Spleen (tissue), 11 donors: ENCODE measurements around the gene LRRC4B. TPM values are rescaled to one million over a fixed set of nuclear protein-coding genes. Genes with fewer than 3 reads are reported as not detected.

ENCODE experiments used
- DNase-seq: peaks from one replicate; pipeline ENCODE4 v3.0.0-alpha.2; 2020
- H3K27ac ChIP-seq, 8 donors: fragments of 200-600 bp; sonication (generic) in 7 of 8; 1 replicate in 4 of 8; 2 replicates in 4 of 8; pipeline versions ENCODE4 v1.5.0 to v1.8.0; 2016 to 2021; ENCODE audit warnings: inconsistent platforms in 4 of 8, mild to moderate bottlenecking in 4 of 8, moderate library complexity in 1 of 8
- H3K27me3 ChIP-seq, 7 donors: fragments of 200-600 bp; sonication (generic) in 6 of 7; replicated peaks in 1 of 7; 1 replicate in 4 of 7; 2 replicates in 3 of 7; pipeline versions ENCODE4 v1.5.0 to v1.8.0; 2016 to 2021; ENCODE audit warnings: inconsistent platforms in 3 of 7, mild to moderate bottlenecking in 1 of 7
- H3K36me3 ChIP-seq, 6 donors: fragments of 200-600 bp; sonication (generic) in 5 of 6; 1 replicate in 4 of 6; 2 replicates in 2 of 6; pipeline versions ENCODE4 v1.5.0 to v1.8.0; 2016 to 2021; ENCODE audit warnings: inconsistent platforms in 2 of 6
- H3K4me1 ChIP-seq, 6 donors: fragments of 200-600 bp; sonication (generic) in 5 of 6; 1 replicate in 3 of 6; 2 replicates in 3 of 6; pipeline versions ENCODE4 v1.5.0 to v1.8.0; 2016 to 2021; ENCODE audit warnings: inconsistent platforms in 3 of 6
- H3K4me3 ChIP-seq, 8 donors: fragments of 200-600 bp; sonication (generic) in 7 of 8; 1 replicate in 4 of 8; 2 replicates in 4 of 8; pipeline versions ENCODE4 v1.5.0 to v1.8.0; 2016 to 2021; ENCODE audit warnings: inconsistent platforms in 4 of 8, mild to moderate bottlenecking in 4 of 8, moderate library complexity in 2 of 8
- H3K9me3 ChIP-seq, 8 donors: fragments of 200-600 bp; sonication (generic) in 7 of 8; 1 replicate in 4 of 8; 2 replicates in 4 of 8; pipeline versions ENCODE4 v1.5.0 to v1.8.0; 2016 to 2021; ENCODE audit warnings: inconsistent platforms in 4 of 8
- POLR2A ChIP-seq, 3 donors: fragments of 450-650 bp; IDR thresholded peaks; one replicate each; pipeline ENCODE4 v1.5.1; 2017; ENCODE audit warnings: antibody characterized with exemption in 3 of 3, mild to moderate bottlenecking in 1 of 3
- POLR2AphosphoS5 ChIP-seq, 3 donors: sonication (generic); formaldehyde crosslinking; IDR thresholded peaks; one replicate each; pipeline ENCODE4 v1.5.1; 2017; ENCODE audit warnings: antibody characterized with exemption in 3 of 3
- WGBS, 5 donors: extraction: QIAGEN DNeasy Blood & Tissue Kit in 3 of 5; methylation state at CpG; one replicate each; pipeline versions ENCODE4 v1.1.5 to v1.1.7; 2013 to 2018; 5-methylcytosine and 5-hydroxymethylcytosine counted together
- intact Hi-C: fragments of 100-400 bp; cut with DNase I; formaldehyde crosslinking; loops from one replicate; pipeline ENCODE4 v1.15.0; 2023; ENCODE audit warnings: low total_unique reads
- polyA plus RNA-seq, 3 donors: library from polyadenylated mRNA; stranded (reverse); fragments of 200-250 nt; gene quantifications; one replicate each; pipeline ENCODE4 v1.2.1, GENCODE V29; 2013
- total RNA-seq, 7 donors: library from RNA; depleted of rRNA in 3 of 7; stranded (reverse); fragments of >200 nt in 3 of 7; fragmentation: NEBNext Ultra II Directional in 4 of 7; extraction: Animal tissue kit (Norgen Biotek cat#: 25700) in 4 of 7; gene quantifications; one replicate each; pipeline versions ENCODE4 v1.1.0 to v1.2.1, GENCODE V29; 2016 to 2021
- TF ChIP-seq, protein P1 (sequence below), 11 experiments: fragments of 200-600 bp in 7 of 11; fragments of 450-650 bp in 4 of 11; sonication (generic) in 4 of 11; IDR thresholded peaks in 8 of 11; conservative IDR thresholded peaks in 3 of 11; 1 replicate in 7 of 11; 2 replicates in 4 of 11; pipeline versions ENCODE4 v1.4.0 to v1.8.0; 2016 to 2021; ENCODE audit warnings: antibody characterized with exemption in 11 of 11, inconsistent platforms in 4 of 11, mild to moderate bottlenecking in 1 of 11
- donor health status: healthy with polysubstance abuse.
- donor health status: DM: no; HTN: no; CAD: no; lungs with moderate emphysema.
- donor health status: DM: no; HTN: no; CAD: no.
- donor health status: Bipolar disorder and iron deficiency.
- donor health status: healthy.
- donor health status: DM: no; HTN: no; CAD: no.
- donor health status: DM: yes; HTN: yes; CAD: no.

LRRC4B gene
- total and polyA plus RNA-seq, 10 donors = 0.20 to 2.3 (median 0.97) TPM

DNA sequence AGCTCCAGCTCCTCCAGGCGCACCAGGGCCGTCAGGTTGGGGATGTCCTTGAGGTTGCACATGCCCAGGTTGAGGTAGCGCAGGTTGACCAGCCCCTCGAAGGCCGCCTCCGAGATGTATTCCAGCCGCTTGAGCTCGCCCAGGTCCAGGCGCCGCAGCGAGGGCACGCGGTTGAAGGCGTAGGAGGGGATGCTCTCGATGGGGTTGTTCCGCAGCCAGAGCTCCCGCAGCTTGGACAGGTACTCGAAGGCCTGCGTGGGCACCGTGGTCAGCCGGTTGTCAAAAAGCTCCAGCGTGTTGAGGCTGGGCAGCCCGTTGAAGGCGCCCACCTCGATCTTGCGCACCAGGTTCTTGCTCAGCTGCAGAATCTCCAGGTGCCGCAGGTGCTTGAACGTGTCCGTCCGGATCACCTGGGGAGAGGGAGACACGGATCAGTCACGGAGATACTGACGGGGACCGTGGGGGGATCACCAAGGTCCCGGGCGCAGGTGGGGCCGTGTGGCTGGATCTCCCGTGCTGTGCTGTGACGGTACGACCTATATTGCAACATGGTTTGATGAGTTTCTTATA is 49.1 kb downstream of the LRRC4B start:
- intact Hi-C loops = no loop called here

DNA sequence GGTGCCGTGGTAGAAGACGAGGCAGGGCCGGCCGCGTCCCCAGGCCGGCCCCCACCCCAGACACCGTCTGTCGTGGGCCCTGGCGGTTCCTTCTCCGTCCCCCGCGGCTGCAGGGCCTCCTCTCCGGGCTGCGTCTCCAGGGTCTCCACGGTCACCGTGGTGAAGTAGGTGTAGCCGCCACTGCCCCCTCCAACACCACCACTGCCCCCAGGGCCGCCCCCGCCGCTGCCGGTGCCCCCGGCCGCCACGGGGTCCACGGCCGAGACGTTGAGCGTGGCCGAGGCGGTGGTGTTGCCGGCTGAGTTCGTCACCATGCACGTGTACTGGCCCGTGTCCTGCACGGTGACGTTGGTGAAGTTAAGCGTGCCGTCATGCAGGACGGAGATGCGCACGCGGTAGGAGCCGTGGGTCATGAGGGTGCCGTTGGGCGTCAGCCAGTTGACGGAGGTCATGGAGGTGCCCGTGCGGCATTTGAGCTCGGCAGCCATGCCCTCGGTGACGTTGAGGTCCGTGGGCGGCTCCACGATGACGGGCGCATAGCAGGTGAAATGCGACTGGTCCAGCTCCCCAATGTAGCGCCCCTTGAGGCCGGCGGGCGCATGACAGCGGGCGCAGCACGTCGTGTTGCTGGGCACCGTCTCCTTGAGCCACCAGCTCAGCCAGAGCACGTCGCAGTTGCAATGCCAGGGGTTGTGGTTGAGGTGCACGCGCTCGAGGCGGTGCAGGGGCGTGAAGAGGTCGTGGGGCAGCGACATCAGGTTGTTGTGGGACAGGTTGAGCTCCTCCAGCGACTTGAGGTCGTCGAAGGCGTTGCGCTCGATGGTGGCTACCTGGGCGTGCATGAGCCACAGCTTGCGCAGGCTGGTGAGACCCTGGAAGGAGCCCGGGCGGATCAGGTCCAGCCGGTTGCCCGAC is 49.9 kb downstream of the LRRC4B start:
- WGBS, 5 donors = 94 to 96% (median 96%) methylated on average over 67 to 87 of the region's 87 CpGs
- no peaks in the 10 kb centered on the region for H3K9me3 ChIP-seq
- no peaks in the 10 kb centered on the region for H3K36me3 ChIP-seq
- TF ChIP-seq POLR2A (IDR thresholded peaks at IDR 0.05) = no peak
- TF ChIP-seq POLR2AphosphoS5 (IDR thresholded peaks at IDR 0.05) = peak in 1 of 3 donors; percentile 61
- peak; percentile 68 for DNase-seq
- intact Hi-C loops = no loop called here
- no peak overlapping the region for H3K27ac ChIP-seq
- H3K27me3 ChIP-seq = peaks cover 0 to 60% (median 5%) of the 10 kb centered on the region in 7 donors
- H3K4me3 ChIP-seq = no peak overlapping the region
- no peaks in the 10 kb centered on the region for H3K4me1 ChIP-seq

More for the DNA sequence above, 49.1 kb downstream of the LRRC4B start:
- H3K4me1 ChIP-seq = no peaks in the 10 kb centered on the region
- H3K9me3 ChIP-seq = no peaks in the 10 kb centered on the region
- 96 to 98% (median 96%) methylated on average over 36 to 40 of the region's 40 CpGs for WGBS, 5 donors
- H3K27ac ChIP-seq = no peak overlapping the region
- peak; percentile 71 for DNase-seq
- H3K27me3 ChIP-seq = peaks cover 0 to 54% (median 5%) of the 10 kb centered on the region in 7 donors
- H3K36me3 ChIP-seq = no peaks in the 10 kb centered on the region
- no peak overlapping the region for H3K4me3 ChIP-seq
- TF ChIP-seq, protein P1, sequence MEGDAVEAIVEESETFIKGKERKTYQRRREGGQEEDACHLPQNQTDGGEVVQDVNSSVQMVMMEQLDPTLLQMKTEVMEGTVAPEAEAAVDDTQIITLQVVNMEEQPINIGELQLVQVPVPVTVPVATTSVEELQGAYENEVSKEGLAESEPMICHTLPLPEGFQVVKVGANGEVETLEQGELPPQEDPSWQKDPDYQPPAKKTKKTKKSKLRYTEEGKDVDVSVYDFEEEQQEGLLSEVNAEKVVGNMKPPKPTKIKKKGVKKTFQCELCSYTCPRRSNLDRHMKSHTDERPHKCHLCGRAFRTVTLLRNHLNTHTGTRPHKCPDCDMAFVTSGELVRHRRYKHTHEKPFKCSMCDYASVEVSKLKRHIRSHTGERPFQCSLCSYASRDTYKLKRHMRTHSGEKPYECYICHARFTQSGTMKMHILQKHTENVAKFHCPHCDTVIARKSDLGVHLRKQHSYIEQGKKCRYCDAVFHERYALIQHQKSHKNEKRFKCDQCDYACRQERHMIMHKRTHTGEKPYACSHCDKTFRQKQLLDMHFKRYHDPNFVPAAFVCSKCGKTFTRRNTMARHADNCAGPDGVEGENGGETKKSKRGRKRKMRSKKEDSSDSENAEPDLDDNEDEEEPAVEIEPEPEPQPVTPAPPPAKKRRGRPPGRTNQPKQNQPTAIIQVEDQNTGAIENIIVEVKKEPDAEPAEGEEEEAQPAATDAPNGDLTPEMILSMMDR (IDR thresholded peaks at IDR 0.05 in 8 of 11, conservative IDR thresholded peaks at IDR 0.05 in 3 of 11) = no peak
- TF ChIP-seq POLR2A (IDR thresholded peaks at IDR 0.05) = no peak
- TF ChIP-seq POLR2AphosphoS5 (IDR thresholded peaks at IDR 0.05) = peak in 1 of 3 donors; percentile 14

DNA sequence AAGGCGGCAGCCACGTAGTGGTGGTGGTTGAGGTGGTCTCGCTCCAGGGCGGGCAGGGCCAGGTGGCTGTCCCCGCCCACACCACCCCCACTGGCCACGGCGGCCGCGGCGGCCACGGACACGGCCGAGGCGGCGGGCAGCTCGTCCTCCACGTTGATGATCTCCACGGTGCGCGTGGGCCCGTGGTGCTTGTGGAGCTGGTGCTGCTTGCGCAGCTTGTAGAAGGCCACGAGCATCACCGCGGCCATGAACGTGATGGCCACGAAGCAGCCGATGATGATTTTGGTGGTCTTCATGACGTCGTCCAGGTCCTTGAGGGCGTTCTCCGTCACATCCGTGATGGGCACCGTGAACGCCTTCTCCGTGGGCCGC is 50.5 kb downstream of the LRRC4B start:
- Histone ChIP-seq H3K27ac (no peak overlapping the region), H3K27me3 (peaks cover 0 to 60% (median 5%) of the 10 kb centered on the region in 7 donors), H3K4me3 (no peak overlapping the region), H3K9me3 (no peaks in the 10 kb centered on the region), H3K4me1 (no peaks in the 10 kb centered on the region), H3K36me3 (no peaks in the 10 kb centered on the region)
- TF ChIP-seq POLR2A (IDR thresholded peaks at IDR 0.05) (no peak), POLR2AphosphoS5 (IDR thresholded peaks at IDR 0.05) (no peak)
- TF ChIP-seq, protein P1 (IDR thresholded peaks at IDR 0.05 in 8 of 11, conservative IDR thresholded peaks at IDR 0.05 in 3 of 11) = no peak
- WGBS, 5 donors = 95 to 97% (median 97%) methylated on average over 34 to 37 of the region's 37 CpGs
- intact Hi-C loops = no loop called here
- no peak for DNase-seq

DNA sequence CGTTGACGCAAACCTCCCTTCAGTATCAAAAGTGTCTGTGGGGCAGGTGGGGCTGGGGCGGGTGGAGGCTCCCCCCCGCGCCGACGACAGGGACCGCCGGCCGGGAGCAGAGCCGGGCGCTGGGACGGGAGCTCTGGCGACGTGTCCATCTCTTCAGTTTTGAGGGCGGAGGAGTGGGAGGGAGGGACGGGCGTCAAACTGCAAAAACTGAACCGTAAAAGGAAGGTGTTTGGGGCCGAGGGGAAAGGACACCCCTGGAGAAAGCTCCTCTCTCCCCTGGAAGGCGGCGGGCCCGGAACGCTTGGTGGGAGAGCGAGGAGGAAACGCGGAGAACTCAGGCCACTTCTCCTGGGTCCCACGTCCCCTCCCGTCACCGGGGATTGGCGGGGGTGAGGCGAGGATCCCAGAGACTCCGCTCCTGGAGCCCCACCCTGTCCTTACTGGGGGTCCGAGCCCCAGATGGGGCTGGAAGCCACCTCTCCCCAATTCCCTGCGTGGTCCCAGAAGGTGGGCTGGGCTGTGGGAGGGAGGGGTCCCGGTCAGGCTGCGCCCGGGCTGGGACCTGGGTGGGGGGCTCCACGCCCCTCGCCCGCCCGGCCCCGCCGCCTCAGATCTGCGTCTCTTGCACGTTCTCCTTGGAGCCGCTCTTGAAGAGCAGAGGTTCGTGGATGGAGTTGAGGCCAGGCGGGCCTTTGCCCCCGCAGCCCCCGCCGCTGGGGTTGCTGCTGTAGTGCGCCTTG is 51.1 kb downstream of the LRRC4B start:
- peaks cover 0 to 3% (median 0%) of the 10 kb centered on the region in 6 donors for H3K4me1 ChIP-seq
- H3K27me3 ChIP-seq = peaks cover 0 to 60% (median 5%) of the 10 kb centered on the region in 7 donors
- WGBS, 5 donors = 68 to 85% (median 74%) methylated on average over 46 to 53 of the region's 53 CpGs
- no peak overlapping the region for H3K4me3 ChIP-seq
- TF ChIP-seq POLR2A (IDR thresholded peaks at IDR 0.05) = no peak
- TF ChIP-seq, protein P1 (IDR thresholded peaks at IDR 0.05 in 8 of 11, conservative IDR thresholded peaks at IDR 0.05 in 3 of 11) = no peak
- intact Hi-C loops = no loop called here
- H3K36me3 ChIP-seq = no peaks in the 10 kb centered on the region
- peak; percentile 71 for DNase-seq
- no peak overlapping the region for H3K27ac ChIP-seq
- no peaks in the 10 kb centered on the region for H3K9me3 ChIP-seq
